GM18517 (cell line): ENCODE results near the gene CA9.

Experiments used
- ATAC-seq: cut with Tn5 transposase; IDR thresholded peaks from one replicate; pipeline ENCODE4 v1.9.1; 2021; ENCODE audit warnings: mild to moderate bottlenecking, moderate library complexity; ENCODE audit not compliant: unreplicated experiment

Gene CA9

GRCh38 chr9:35690614-35691333, 17.0 kb downstream of the CA9 start:
- ATAC-seq, result no peak

- no peak for ATAC-seq
These were observed 17.6 kb downstream of the CA9 start for GRCh38 chr9:35691334-35691650.

GRCh38 chr9:35691757-35692301, 18.1 kb downstream of the CA9 start:
- ATAC-seq, result no peak

GRCh38 chr9:35695943-35696401, 22.2 kb downstream of the CA9 start:
- no peak for ATAC-seq

GRCh38 chr9:35696520-35697215, 22.9 kb downstream of the CA9 start:
- ATAC-seq, result peak; percentile 81

- ATAC-seq, result no peak
These were observed 23.8 kb downstream of the CA9 start for GRCh38 chr9:35697486-35697885.

- no peak for ATAC-seq
These were observed 24.5 kb downstream of the CA9 start for GRCh38 chr9:35698231-35698630.

DNA sequence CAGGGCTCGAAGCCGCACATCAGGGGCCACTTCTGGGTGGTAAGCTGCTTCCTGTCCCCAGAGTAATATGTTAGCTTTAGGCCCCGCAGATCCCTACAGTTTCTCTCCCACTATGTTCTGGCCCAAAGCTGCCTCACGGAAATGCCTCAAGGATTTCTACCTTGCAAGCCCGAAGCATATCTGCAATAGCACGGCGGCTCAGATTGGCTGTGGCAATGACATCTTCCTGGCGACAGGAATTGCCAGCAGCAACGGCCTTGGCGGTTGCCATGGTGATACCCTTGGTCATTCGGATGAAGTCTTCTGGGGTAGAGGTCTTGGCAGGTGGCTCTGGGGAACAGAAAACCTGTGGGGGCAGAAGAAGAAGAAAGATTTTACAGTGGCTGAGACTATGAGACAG, 26.3 kb downstream of the CA9 start:
- ATAC-seq, result no peak

DNA sequence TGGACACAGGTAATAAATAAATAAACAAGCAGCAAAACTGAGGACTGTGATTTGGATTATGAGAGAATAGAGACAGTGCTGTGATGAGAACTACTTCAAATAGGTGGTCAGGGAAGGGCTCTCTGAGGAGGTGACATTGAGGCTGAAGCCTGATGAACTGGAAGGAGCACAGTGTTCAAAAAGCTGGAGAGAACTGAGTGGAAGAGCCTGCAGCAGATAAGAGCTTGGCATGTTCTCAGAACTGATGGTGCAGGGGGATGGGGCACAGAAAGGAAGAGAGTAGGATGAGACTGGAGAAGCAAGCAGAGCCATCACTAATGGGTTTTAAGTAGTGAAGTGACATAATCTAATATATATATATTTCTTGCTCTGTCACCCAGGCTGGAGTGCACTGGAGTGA, 27.2 kb downstream of the CA9 start:
- ATAC-seq, result no peak

- no peak for ATAC-seq
These were observed 29.0 kb downstream of the CA9 start for GRCh38 chr9:35702696-35703095.

DNA sequence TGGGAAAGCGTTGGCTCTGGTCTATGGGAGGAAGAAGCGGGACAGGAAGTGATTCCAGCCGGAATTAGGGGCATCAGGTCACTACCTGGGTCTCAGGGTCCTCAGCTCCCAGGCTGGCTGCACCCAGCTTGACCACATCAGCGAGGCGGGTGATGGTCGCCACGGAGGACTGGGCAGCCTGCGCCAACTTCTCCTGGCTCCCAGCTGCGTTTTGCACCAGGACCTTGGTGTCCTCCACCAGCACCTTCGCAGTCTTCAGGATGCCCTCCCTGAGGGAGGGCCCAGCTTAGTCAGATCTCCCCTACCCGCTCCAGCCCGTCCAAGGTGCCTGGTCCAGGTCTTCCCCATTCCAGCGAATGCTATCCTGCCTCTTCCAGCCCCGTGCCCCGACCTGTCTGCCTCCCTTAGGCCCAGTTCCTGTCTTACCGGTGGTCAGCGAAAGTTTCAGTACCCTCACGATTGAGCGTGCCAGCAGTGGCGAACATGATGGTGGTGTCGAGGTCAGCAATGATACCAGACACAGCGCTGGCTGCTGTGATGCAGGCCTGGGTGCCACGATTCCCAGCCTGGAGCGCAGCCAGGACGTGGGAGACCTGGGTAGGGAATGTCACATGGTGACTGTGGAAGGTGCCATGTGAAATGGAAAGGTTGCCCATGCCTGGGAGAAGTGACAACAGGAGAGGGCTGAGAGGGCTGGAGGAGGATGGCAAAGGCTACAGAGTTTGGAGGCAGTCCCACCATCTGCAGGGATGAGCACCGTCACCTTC, 30.4 kb downstream of the CA9 start:
- ATAC-seq, result no peak

DNA sequence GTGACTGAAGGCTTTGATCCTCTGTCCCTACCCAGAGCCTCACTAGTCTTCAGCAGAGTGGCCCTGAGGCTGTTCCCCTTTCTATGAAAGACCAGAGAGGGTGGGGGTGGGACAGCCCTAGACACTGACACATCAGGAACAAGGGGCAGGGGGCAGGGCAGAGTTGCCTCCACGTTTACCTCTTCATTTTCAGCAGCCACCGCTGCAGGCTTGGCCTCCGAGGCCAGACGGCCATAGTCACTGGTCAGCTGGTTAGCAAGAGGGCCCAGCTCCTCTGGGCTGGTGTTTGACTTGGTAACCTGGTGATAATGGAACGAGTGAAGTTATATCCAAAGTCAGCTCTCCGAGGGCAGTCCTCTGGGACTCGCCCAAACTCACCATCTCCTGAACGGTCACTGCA, 31.6 kb downstream of the CA9 start:
- ATAC-seq, result no peak

DNA sequence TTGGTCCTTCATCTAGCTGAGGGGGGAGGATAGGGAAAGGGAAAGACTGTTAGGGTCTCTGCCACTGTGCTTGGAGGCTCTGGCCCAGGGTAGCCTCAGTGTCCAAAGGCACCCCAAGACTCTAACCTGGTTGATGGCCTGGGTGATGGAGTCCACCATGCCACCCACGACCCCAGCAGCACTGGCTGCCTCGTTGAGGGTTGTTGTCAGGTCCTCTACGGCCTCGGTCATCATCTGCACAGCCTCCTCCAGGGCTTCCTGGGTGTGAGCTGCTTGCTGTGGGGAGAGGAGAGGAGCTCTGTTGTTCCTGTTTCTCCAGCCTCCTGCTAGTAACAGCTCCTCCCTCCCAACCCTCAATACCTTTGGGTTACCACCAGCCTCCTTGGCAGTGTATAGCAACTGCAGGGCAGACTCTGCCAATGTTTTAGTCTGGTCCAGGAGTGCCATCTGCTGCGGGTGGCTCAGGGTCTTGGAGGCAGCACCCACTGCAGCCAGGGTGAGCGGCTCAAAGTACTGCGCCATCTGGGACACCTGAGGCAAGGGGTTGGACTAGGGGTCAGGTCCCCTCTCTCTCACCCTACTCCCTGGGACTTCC, 32.2 kb downstream of the CA9 start:
- ATAC-seq, result no peak

DNA sequence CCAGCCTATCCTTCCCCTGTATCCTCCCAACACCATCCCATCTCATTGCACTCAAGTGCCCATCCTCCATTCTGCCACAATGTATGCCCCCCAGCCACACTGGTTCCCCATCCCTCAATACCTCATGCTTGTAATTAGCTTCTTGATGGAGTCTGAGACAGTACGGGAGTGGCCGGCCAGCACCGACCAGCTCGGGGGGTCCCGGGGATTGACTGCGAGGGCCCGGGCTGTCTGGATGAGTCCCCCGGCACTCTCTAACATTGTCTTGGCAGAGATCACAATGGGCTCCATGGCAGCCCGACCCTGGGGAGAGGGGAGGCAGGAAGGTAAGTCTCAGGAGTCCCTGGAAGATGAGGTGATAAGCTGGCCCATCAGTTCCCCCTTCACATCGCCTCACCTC, 33.2 kb downstream of the CA9 start:
- no peak for ATAC-seq

DNA sequence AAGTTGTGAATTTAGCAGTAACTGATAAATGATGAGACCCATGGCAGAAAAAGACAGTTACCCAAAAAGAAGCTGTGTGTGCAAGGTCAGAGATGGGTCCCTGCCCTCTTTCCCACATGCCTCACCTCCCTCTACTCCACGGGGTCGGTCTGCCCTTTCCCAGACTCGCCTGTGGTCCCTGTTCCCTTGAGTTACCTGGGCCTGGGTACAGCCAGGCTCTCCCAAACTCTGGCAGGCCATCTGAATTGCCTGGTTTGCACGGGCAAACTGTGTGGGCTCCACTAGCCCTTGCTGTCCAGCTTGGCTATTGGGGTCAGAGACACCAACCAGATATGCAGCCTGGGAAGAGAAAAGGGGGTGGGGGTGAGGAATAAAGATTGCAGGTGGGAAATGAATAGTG, 34.4 kb downstream of the CA9 start:
- ATAC-seq, result no peak

DNA sequence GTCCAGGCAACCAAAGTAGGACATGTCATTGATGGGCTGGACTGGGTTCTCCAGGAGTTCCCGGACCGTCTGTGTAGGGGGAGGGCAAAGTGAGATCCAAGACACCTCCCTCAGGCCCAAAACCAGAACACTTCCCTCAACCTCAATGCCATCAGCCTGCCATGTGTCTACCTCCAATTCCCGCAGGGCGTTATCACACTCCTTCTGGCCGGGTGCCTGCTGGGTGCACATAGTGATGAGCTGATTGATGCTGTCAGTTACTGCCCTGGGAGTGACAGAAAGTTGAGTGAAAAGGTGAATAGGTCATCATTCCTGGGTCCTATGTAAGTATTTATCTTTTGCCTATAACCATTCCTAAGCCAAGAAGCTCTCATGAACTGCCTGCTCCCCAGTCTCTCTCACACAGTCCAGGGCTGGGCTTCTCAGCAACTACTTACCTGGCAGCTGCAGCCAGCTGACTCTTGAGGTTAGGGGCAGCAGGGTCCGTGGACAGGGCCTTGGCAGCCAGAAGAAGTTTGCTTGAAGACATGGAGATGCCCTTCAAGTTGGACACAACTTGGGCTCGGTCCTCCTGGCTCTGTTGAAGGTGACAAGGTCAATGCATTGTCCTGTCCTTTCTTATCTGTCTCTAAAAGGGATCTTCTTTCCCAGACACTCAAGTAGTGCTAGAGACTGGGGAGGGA, 37.2 kb downstream of the CA9 start:
- ATAC-seq, result no peak

- no peak for ATAC-seq
These were observed 38.0 kb downstream of the CA9 start for GRCh38 chr9:35711501-35712428.

DNA sequence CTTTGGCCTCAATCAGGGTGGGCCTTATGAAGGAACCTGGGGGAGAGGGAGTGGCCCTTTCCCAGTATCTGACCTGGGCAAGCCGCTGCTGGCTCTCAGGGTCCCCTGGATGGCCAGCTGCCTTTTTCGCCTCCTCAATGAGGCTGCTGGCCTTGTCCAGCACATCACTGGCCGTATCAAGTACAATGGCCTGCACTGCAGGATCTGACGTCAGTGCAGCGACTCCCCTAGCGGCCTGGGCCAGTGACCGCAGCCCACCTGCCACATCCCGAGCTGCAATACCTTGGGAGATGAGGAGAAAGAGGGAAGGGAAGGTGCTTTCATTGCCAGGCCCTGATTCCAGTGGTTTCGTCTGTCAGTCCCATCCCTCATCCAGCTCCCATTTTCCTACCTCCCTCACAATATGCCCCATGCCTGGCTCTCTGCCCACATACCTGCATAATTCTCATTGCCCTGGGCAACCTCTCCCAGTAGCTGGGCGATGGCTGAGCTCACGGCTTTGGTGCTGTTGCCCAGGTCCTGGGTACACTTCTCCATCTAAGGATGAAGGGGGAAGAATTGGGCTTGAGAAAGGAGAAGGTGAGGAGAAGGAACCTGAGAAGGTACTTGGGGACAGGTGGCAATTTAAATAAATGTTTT, 39.2 kb downstream of the CA9 start:
- no peak for ATAC-seq

GRCh38 chr9:35713578-35713977, 39.9 kb downstream of the CA9 start:
- ATAC-seq, result no peak
